Lung microvascular endothelial cell (primary cell): ENCODE measurements around the gene ANGPTL3. TPM values are rescaled to one million over a fixed set of nuclear protein-coding genes. Genes with fewer than 3 reads are reported as not detected.
"Not testable (repeated sequence)": the region's sequence is repeated elsewhere in the genome, so short reads cannot be mapped to it uniquely, and the experiment has no call there.

Source experiments
- DNase-seq, 2 donors: peaks; one replicate each; pipeline versions ENCODE4 v3.0.0 to v3.0.0-alpha.2; 2010; ENCODE audit warnings: low read depth in 2 of 2
- total RNA-seq: library from RNA; depleted of rRNA; stranded (reverse); fragments of >200 nt; gene quantifications from 2 replicates; pipeline ENCODE4 v1.2.1, GENCODE V29; 2014

ANGPTL3 gene, protein sequence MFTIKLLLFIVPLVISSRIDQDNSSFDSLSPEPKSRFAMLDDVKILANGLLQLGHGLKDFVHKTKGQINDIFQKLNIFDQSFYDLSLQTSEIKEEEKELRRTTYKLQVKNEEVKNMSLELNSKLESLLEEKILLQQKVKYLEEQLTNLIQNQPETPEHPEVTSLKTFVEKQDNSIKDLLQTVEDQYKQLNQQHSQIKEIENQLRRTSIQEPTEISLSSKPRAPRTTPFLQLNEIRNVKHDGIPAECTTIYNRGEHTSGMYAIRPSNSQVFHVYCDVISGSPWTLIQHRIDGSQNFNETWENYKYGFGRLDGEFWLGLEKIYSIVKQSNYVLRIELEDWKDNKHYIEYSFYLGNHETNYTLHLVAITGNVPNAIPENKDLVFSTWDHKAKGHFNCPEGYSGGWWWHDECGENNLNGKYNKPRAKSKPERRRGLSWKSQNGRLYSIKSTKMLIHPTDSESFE
- total RNA-seq = not detected in 2 replicates

DNA sequence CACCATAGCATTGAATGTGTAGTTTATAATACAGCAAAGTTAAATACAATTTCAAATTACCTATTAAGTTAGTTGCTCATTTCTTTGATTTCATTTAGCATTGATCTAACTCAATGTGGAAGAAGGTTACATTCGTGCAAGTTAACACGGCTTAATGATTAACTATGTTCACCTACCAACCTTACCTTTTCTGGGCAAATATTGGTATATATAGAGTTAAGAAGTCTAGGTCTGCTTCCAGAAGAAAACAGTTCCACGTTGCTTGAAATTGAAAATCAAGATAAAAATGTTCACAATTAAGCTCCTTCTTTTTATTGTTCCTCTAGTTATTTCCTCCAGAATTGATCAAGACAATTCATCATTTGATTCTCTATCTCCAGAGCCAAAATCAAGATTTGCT is at the start of gene ANGPTL3:
Gene ANGPTL3, plus strand, starts transcription at position 240 of the 400 bp plus-strand sequence. Its CDS starts 47 bp downstream, at position 287.
- no peak for DNase-seq

DNA sequence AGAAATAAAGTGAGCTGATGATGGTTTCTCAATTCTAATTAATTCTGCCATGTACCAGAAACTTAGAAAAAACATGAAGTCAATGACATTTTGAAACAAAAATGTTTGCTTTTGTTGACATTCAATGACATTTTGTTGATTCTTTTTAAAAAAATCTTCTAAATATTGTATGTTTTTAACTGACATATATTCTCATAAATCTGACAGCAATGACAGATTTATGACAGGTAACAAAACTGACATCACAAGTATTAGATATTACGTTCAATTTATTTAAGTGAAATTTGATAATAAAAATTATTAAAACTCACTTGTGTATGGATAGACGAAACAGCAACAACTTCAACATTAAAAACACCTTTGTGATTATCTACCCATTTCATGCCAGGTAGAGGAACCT is 36.0 kb upstream of the ANGPTL3 start:
- no peak for DNase-seq

DNA sequence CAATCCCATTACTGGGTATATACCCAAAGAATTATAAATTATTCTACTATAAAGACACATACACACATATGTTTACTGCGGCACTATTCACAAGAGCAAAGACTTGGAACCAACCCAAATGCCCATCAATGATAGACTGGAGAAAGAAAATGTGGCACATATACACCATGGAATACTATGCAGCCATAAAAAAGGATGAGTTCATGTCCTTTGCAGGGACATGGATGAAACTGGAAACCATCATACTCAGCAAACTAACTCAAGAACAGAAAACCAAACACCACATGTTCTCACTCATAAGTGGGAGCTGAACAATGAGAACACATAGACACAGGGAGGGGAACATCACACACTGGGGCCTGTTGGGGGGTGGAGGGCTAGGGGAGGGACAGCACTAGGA is 30.1 kb upstream of the ANGPTL3 start:
- DNase-seq = not testable (repeated sequence)

DNA sequence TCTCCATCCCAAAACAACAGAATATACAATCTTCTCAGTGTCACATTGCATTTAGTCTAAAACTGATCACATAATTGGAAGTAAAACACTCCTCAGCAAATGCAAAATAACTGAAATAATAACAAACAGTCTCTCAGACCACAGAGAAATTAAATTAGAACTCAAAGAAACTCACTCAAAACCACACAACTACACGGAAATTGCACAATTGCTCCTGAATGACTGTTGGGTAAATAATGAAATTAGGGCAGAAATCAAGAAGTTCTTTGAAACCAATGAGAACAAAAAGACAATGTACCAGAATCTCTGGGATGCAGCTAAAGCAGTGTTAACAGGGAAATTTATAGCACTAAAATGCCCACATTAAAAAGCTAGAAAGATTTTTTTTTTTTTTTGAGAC is 29.4 kb upstream of the ANGPTL3 start:
- DNase-seq = not testable (repeated sequence)

DNA sequence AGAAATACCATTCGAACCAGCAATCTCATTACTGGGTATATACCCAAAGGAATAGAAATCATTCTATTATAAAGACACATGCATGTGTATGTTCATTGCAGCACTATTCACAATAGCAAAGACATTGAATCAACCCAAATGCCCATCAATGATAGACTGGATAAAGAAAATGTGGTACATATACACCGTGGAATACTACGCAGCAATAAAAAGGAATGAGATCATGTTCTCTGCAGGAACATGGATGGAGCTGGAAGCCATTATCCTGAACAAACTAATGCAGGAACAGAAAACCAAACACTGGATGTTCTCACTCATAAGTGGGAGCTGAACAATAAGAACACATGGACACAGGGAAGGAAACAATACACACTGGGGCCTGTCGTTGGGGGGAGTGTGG is 25.8 kb upstream of the ANGPTL3 start:
- not testable (repeated sequence) for DNase-seq

DNA sequence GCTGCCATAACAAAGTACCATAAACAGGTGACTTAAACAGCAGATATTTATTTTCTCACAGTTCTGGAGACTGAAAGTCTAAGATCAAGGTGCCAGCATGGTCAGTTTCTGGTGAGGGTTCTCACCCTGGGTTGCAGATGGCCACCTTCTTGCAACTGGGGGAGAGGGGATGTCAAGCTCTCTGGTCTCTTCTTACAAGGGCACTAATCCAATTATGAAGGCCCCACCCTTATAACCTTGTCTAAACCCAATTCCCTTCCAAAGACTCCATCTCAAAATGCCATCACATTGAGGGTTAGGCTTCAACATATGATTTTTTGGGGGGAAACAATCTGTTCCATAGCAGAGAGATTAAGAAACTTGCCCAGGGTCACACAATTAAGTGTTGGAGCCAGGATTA is 24.8 kb upstream of the ANGPTL3 start:
- no peak for DNase-seq

DNA sequence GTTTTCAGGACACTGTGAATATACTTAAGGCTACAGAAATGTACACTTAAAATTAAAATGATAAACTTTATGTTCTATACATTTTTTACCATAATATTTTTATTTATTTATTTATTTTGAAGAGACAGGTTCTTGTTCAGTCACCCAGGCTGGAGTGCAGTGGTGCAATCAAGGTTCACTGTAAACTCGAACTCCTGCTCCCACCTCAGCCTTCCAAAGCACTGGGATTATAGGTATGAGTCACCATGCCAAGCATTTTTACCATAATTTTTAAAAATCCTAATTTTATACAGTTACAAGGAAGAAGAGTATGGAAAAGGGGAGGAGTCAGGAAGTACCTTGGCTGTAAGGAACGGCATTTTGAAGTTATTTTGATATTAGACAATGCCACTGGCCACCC is 23.6 kb upstream of the ANGPTL3 start:
- no peak for DNase-seq

DNA sequence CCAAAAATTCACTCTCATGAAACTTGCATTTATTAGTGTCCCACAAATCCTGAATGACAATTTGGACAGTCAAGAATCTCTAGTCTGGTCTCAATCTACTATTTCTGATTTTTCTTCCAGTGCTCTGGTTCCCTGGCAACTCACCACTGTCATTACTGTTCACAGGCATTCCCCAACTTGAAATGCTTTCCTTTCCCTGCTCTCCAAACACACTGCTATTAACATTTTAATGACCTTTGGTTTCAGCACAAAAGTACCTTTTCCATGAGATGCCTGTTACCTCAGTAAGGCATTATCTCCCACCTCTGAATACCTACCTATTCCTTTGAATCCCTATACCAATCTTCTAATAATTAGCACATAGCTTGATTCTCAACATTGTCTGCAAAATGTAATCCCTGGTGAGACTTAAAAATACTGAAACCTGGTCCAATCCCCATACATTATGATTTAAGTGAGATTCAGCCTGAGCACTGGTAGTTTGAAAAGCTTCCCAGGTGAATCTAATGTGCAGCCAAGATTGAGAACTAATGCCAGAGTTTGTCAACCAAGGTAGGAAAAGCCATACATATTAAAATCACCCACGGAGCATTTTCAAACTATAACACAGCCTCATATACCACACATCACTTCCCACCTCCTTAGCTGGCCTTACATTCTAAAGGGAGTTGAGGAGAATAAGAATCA is 11.7 kb upstream of the ANGPTL3 start:
- no peak for DNase-seq

DNA sequence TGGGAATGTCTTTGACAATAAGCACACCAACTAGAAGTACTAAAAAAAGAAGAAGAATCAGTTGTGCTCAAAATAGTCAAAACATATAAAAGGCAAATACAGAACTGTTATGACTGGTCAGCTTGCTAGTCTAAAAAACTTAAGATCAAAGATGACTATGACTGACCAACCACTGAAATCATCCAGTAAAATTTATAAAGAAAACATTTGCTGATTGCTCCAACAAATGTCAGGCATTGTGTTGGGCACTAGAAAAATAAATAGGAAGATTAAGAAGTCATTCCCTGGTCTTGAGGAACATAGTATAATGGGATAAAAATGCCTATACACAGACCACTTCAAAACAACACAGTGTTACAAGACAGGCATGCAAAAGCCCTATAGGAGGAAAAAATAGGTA is 9.3 kb upstream of the ANGPTL3 start:
- no peak for DNase-seq

DNA sequence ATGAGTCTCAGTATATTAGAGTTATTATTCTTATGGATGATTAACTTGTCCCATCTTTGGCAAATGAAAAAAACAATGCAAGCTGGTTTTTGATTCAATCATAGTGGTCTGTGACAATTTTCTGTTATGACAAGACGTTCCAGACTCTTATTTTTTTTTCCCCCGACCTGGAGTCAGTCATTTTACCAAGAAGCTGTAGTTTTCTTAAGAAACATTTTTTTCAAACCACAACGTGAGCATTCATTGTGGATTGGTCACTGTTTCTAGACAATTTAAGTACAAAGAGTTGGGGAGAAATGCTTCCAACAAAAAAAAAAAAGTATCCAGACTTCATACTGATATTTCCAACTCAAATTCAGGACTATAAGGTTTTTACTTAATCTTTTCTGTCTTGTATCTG is 8.0 kb upstream of the ANGPTL3 start:
- no peak for DNase-seq

DNA sequence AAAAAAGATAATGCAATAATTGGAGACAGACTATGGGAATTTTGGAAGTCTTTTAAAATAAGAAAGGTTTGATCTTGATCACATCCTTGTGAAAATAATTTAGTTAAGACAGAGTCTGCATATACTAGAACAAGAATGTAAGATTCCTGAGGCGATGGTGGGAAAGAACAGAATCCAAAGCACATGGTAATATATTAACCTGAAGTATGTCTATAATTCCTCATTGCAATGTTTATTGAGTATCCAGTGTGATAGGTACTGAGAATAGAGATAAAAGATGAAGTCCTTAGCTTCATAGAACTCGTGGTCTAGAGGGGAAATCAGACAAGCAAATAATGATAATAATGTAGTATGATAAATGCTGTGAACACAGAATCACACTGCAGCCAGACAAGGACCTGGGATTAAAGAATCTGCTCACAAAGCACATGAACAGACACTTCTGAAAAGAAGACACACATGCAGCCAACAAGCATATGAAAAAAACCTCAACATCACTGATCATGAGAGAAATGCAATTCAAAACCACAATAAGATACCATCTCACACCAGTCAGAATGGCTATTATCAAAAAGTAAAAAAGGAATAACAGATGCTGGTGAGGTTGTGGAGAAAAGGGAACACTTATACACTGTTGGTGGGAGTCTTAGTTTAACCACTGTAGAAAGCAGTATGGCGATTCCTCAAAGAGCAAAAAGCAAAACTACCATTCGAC is 6.9 kb upstream of the ANGPTL3 start:
- DNase-seq = no peak

DNA sequence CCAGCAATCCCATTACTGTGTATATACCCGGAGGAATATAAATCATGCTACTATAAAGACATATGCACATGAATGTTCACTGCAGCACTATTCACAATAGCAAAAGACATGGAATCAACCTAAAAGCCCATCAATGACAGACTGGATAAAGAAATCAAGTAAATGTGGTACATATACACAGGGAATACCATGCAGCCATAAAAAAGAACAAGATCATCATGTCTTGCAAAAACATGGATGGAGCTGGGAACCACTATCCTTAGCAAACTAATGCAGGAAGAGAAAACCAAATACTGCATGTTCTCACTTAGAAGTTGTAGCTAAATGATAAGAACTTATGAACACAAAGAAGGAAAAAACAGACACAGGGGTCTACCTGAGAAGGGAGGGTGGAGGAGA is 6.4 kb upstream of the ANGPTL3 start:
- no peak for DNase-seq

DNA sequence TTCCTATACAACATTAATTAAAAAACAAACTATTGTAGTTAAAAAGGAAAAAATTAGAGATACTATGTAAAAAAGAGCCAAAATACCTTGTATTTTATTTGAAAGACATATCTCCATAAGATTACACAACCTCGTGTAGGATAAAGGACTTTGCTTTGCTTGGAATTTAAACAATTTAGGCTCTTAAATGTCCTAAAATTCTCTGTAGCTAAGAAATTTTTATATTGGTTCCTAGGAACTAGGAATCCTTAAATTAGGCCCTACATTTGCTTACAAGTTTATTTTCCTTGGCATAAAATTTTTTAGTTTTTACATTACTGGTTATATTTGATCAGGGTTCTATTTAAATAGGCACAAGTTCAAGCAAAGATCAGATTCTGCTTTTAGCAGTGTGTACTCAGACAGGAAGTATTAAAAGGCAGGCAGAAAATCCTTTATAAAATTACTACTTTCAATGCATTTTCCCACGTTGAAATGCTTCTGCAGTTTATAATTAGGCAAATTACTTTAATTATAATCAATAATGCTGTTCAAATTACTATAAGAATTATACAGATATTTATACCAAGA is 3.4 kb upstream of the ANGPTL3 start:
- no peak for DNase-seq

DNA sequence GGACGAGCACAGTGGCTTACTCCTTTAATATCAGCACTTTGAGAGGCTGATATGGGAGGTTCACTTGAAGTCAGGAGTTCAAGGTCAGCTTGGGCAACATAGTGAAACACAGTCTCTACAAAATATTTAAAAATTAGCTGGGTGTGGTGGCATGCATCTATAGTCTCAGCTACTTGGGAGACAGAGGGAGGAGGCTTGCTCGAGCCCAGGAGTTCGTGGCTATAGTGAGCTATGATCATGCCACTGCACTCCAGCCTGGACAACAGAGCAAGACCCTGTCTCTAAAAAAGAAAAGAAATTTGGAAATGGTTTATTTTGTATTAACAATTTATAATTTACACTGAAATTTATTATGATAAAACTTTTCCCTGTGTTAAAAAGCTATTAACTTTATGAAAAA is 1.7 kb upstream of the ANGPTL3 start:
- DNase-seq = no peak

DNA sequence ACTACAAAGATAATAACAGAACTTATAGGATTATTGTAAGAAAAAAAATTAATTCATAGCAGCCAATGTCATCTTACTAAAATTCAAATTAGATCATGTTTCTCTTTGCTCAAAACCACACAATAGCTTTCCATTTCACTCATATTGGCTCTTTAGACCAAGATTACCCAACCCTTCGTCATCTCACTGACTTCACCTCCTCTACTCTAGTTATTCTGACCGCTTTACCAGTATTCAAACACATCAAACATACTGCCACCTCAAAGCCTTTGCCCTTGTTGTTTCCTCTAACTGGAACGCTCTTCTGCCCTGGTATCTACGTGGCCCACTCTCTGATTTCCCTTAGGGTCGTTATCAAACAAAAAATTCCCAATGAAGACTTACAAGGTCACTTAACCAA is 1.7 kb downstream of the ANGPTL3 start:
- DNase-seq = no peak

DNA sequence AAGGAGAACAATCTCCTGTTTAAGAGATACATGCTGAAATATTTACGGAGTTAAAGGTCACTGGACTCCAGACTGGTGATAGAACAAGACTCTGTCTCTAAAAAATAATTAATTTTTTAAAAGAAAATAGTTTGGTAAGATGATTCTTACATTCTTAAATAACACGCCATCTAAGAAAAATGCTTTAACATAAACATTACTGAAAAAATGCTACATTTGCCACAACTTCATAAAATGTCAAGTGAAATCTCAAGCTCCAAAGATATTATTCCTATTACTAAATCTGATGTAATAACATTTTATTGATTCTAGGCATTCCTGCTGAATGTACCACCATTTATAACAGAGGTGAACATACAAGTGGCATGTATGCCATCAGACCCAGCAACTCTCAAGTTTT is 4.1 kb downstream of the ANGPTL3 start:
- no peak for DNase-seq

DNA sequence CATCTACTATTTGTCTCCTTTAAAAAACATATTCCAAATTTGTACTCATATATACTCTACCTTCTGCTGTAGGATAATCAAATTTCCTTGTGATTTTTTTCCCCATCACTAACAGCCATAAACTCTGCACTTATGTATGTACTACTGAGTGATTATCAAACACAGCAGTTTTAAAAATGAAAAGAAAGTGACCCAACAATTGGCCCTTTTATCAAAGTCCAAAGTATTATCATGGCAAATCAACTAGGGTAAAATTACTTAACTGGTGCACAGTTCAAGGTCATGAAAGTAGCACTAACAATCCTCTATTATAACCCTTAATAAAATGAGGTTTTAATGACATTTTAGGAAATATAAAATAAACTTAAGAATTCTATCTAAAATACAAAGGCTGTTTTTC is 11.6 kb downstream of the ANGPTL3 start:
- DNase-seq = no peak

DNA sequence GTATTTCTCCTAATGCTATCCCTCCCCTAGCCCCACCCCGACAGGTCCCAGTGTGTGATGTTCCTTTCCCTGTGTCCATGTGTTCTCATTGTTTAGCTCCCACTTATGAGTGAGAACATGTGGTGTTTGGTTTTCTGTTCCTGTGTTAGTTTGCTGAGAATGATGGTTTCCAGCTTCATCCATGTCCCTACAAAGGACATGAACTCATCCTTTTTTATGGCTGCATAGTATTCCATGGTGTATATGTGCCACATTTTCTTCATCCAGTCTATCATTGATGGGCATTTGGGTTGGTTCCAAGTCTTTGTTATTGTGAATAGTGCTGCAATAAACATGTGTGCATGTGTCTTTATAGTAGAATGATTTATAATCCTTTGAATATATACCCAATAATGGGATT is 13.3 kb downstream of the ANGPTL3 start:
- not testable (repeated sequence) for DNase-seq

DNA sequence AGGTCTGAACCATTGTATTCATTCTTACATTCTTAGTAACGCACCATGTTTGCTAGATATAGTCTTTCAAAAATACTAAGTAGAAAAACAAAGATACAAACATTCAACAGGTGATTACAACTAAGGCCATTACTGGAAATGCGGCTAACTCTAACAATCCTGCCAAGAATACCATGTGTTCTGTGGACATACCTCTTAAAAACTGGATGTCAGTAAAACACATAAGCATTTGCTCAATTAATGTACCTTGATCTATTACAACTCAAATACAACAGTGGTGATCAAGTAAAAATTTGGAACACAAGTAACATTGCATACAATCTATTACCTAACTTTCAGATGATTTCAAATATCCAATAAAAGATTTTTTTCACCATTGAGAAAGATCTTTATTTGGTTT is 15.4 kb downstream of the ANGPTL3 start:
- no peak for DNase-seq

DNA sequence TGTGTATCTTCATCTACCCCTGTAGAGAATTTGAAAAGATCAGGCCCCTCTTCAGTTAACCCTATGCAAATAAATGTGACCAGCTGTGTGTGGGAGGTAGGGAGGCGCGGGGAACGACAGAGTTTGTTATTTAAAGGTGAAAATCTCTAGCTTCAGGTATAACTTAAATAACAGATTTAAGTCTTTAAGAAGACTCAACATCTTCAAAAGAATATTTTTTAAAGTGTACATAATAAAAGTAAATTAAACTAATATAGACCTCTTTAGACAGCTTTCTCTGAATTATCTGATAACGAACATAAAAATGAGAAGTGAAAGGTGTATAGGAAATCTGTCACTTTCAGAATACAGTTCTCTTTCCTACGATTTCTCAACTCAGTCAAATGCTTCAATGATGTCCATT is 16.0 kb downstream of the ANGPTL3 start:
- DNase-seq = no peak

DNA sequence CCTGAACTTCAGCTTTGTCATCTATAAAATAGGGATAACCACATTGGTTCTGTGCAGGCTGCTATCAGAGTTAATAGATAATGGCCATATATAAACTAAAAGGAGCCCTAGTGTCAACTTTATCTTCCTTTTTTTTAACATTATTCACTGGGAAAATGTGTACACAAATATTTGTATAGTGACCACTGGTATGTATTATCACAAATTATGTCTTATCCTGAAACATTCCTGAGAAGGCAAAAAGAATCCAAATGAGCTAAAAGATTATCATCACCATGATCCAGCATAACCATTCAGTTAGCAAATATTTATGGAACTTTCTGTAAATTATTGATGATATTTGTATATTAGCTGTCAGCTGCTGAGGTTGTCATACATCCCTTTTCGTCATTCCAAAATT is 16.6 kb downstream of the ANGPTL3 start:
- no peak for DNase-seq

DNA sequence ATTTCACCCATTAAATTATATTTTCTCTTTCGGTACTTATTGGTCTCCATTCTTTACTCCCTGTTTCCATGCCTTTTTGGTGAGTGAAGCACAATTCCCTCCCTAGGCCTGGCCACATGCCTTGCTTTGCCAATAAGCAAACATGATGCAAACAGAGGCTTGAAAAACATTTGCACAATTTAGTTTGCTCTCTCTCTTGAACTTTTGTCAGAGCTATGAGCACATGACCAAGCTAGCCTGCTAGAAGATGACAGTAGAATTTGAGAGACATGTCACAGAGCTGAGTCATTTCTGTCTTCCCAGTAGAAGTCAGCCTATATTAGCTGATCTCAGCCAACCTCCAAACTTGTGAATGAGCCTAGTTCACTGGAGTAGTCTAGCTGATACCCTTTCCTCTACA is 24.6 kb downstream of the ANGPTL3 start:
- peak in 1 of 2 donors; percentile 74 for DNase-seq
